IPS DF 6.9 (cell line): ENCODE results near the gene PRAMEF1.

Experiments used
- DNase-seq: peaks from one replicate; pipeline ENCODE4 v3.0.0-alpha.2; 2013; ENCODE audit warnings: low read depth, low spot score
- H3K27ac ChIP-seq: one replicate; pipeline ENCODE4 v1.5.1; 2013; ENCODE audit warnings: low read length, control low read depth
- H3K27me3 ChIP-seq: 2 replicates; pipeline ENCODE4 v1.6.1; 2013; ENCODE audit warnings: mild to moderate bottlenecking, low read length; ENCODE audit not compliant: control insufficient read depth, insufficient read depth
- H3K36me3 ChIP-seq: 2 replicates; pipeline ENCODE4 v1.6.1; 2013; ENCODE audit warnings: low read length; ENCODE audit not compliant: control insufficient read depth, insufficient read depth
- H3K4me1 ChIP-seq: 2 replicates; pipeline ENCODE4 v1.6.1; 2013; ENCODE audit warnings: low read length; ENCODE audit not compliant: control insufficient read depth, insufficient read depth
- H3K4me3 ChIP-seq: 2 replicates; pipeline ENCODE4 v1.5.1; 2013; ENCODE audit warnings: mild to moderate bottlenecking, low read length
- H3K9me3 ChIP-seq: 2 replicates; pipeline ENCODE4 v1.6.1; 2013; ENCODE audit warnings: low read length, inconsistent platforms; ENCODE audit not compliant: control insufficient read depth, insufficient read depth
- WGBS: extraction: QIAGEN DNeasy Blood & Tissue Kit; methylation state at CpG from one replicate; pipeline ENCODE4 v1.1.7; 2013; ENCODE audit warnings: mixed read lengths, missing lambda C conversion rate; ENCODE audit not compliant: insufficient read length, insufficient coverage; 5-methylcytosine and 5-hydroxymethylcytosine counted together

PRAMEF1 gene

DNA sequence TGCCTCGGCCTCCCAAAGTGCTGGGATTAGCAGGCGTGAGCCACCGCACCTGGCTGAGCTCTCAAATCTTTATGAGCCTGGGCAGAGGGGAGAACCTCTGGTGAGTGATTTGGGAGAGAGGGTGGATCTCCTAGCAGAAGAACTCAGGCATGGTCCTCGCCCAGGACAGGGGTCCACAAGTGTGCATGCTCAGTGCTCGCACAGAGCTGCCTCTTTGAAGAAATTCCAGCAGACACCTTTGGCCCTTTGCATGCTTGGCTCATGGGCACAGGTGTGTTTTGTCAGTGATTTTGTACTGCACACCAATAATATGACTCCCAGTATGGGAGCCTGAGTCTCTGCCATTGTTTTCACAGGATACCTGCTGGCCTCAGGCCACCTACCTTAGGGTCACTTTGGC, 29.4 kb upstream of the PRAMEF1 start:
- WGBS = no CpG with 5 or more reads among the region's 5 CpGs
- Histone ChIP-seq H3K27ac (no peak overlapping the region), H3K4me1 (no peaks in the 10 kb centered on the region), H3K36me3 (no peaks in the 10 kb centered on the region), H3K9me3 (no peaks in the 10 kb centered on the region), H3K4me3 (no peak overlapping the region), H3K27me3 (no peaks in the 10 kb centered on the region)
- no peak for DNase-seq

DNA sequence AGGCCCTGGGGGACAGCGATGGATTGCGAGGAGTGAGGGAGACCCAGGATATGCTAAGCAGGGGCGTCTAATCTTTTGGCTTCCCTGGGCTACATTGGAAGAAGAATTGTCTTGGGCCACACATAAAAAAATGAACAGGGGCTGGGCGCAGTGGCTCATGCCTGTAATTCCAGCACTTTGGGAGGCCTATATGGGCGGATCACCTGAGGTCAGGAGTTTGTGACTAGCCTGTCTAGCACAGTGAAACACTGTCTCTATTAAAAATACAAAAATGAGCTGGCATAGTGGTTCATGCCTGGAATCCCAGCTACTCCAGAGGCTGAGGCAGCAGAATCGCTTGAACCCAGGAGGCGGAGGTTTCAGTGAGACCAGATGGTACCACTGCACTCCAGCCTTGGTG, 28.4 kb upstream of the PRAMEF1 start:
- no peaks in the 10 kb centered on the region for H3K36me3 ChIP-seq
- no peaks in the 10 kb centered on the region for H3K27me3 ChIP-seq
- no peak for DNase-seq
- H3K27ac ChIP-seq = no peak overlapping the region
- WGBS = no CpG with 5 or more reads among the region's 7 CpGs
- H3K9me3 ChIP-seq = no peaks in the 10 kb centered on the region
- H3K4me1 ChIP-seq = no peaks in the 10 kb centered on the region
- no peak overlapping the region for H3K4me3 ChIP-seq

DNA sequence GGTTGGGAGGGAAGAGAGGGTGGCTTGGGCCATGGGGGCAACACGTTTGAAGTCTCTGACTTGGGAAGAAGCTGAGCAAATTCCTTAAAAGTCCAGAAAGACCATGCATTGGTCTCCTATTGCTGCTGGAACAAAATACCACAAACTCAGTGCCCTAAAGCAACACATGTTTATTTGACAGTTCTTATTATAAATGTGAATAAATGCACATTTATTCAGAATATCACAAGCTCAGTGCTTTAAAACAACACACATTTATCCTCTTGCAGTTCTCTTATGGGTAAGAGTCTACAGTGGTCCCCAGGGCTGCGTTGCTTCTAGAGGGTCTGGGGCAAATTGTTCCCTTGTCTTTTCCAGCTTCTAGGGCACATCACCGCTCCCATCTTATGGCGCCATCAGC, 27.7 kb upstream of the PRAMEF1 start:
- Histone ChIP-seq H3K27ac (no peak overlapping the region), H3K27me3 (no peaks in the 10 kb centered on the region), H3K4me3 (no peak overlapping the region), H3K36me3 (no peaks in the 10 kb centered on the region), H3K4me1 (no peaks in the 10 kb centered on the region), H3K9me3 (no peaks in the 10 kb centered on the region)
- no CpG with 5 or more reads among the region's 4 CpGs for WGBS
- DNase-seq = no peak

- WGBS = no CpG with 5 or more reads among the region's 5 CpGs
- H3K4me1 ChIP-seq = no peaks in the 10 kb centered on the region
- DNase-seq = no peak
- no peaks in the 10 kb centered on the region for H3K9me3 ChIP-seq
- no peaks in the 10 kb centered on the region for H3K36me3 ChIP-seq
- no peak overlapping the region for H3K27ac ChIP-seq
- no peaks in the 10 kb centered on the region for H3K27me3 ChIP-seq
- H3K4me3 ChIP-seq = no peak overlapping the region
Observed at GRCh38 chr1:12764016-12764415, 27.2 kb upstream of the PRAMEF1 start.

DNA sequence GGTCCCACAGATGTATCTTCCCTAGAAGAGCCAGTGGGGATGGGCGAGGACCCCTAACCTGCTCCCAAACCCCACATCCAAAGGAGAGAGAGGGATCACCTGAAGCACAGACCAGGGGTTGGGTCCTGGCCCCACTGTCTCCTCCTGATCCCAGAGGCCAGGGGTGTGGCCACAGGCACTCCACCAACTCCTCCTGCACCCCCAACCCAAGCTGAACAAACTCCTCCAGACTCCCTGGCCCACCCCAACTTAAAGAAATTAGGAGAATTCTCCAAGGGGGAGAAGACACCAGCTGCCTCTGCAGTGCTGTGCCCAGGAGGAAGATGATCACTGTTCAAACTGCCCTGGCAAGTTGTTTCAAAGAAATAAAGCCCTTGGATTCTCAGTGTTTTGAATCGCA, 22.2 kb upstream of the PRAMEF1 start:
- no CpG with 5 or more reads among the region's 2 CpGs for WGBS
- Histone ChIP-seq H3K27me3 (no peaks in the 10 kb centered on the region), H3K36me3 (no peaks in the 10 kb centered on the region), H3K4me1 (no peaks in the 10 kb centered on the region), H3K9me3 (no peaks in the 10 kb centered on the region), H3K27ac (no peak overlapping the region), H3K4me3 (no peak overlapping the region)
- DNase-seq = no peak

GRCh38 chr1:12769976-12770505, 21.2 kb upstream of the PRAMEF1 start:
- DNase-seq = no peak
- H3K9me3 ChIP-seq = no peaks in the 10 kb centered on the region
- no peaks in the 10 kb centered on the region for H3K27me3 ChIP-seq
- no peaks in the 10 kb centered on the region for H3K4me1 ChIP-seq
- H3K36me3 ChIP-seq = no peaks in the 10 kb centered on the region
- WGBS = no CpG with 5 or more reads among the region's 7 CpGs
- no peak overlapping the region for H3K4me3 ChIP-seq
- H3K27ac ChIP-seq = no peak overlapping the region

GRCh38 chr1:12770620-12771019, 20.6 kb upstream of the PRAMEF1 start:
- H3K4me1 ChIP-seq = no peaks in the 10 kb centered on the region
- WGBS = no CpG with 5 or more reads among the region's 2 CpGs

GRCh38 chr1:12771186-12771585, 20.0 kb upstream of the PRAMEF1 start:
- H3K9me3 ChIP-seq = no peaks in the 10 kb centered on the region
- no peaks in the 10 kb centered on the region for H3K27me3 ChIP-seq
- WGBS = no CpG with 5 or more reads among the region's 5 CpGs
- no peaks in the 10 kb centered on the region for H3K4me1 ChIP-seq
- DNase-seq = no peak
- H3K27ac ChIP-seq = no peak overlapping the region
- no peak overlapping the region for H3K4me3 ChIP-seq
- H3K36me3 ChIP-seq = no peaks in the 10 kb centered on the region

More at GRCh38 chr1:12770620-12771019, 20.6 kb upstream of the PRAMEF1 start:
- Histone ChIP-seq H3K36me3 (no peaks in the 10 kb centered on the region), H3K4me3 (no peak overlapping the region), H3K27me3 (no peaks in the 10 kb centered on the region), H3K27ac (no peak overlapping the region), H3K9me3 (no peaks in the 10 kb centered on the region)
- DNase-seq = no peak

GRCh38 chr1:12772520-12772919, 18.7 kb upstream of the PRAMEF1 start:
- Histone ChIP-seq H3K4me3 (no peak overlapping the region), H3K9me3 (no peaks in the 10 kb centered on the region), H3K27me3 (no peaks in the 10 kb centered on the region), H3K36me3 (no peaks in the 10 kb centered on the region), H3K4me1 (no peaks in the 10 kb centered on the region), H3K27ac (no peak overlapping the region)
- WGBS = no CpG with 5 or more reads among the region's 5 CpGs
- no peak for DNase-seq

- H3K36me3 ChIP-seq = no peaks in the 10 kb centered on the region
- H3K9me3 ChIP-seq = no peaks in the 10 kb centered on the region
- DNase-seq = no peak
- H3K27ac ChIP-seq = no peak within 1 kb of the TSS
- no peaks in the 10 kb centered on the region for H3K27me3 ChIP-seq
- no CpG with 5 or more reads among the region's 5 CpGs for WGBS
- no peak within 1 kb of the TSS for H3K4me3 ChIP-seq
- H3K4me1 ChIP-seq = no peaks in the 10 kb centered on the region
Observed at GRCh38 chr1:12773438-12773837, 17.8 kb upstream of the PRAMEF1 start, which contains the start of gene PRAMEF12. PRAMEF12 (plus strand) TSS chr1:12773738; CDS start chr1:12774868, 1,130 bp downstream.

- no peak for DNase-seq
- no peak overlapping the region for H3K4me3 ChIP-seq
- H3K4me1 ChIP-seq = no peaks in the 10 kb centered on the region
- no CpG with 5 or more reads among the region's 5 CpGs for whole genome bisulfite sequencing
- no peak overlapping the region for H3K27ac ChIP-seq
- H3K27me3 ChIP-seq = no peaks in the 10 kb centered on the region
- H3K9me3 ChIP-seq = no peaks in the 10 kb centered on the region
- no peaks in the 10 kb centered on the region for H3K36me3 ChIP-seq
Observed at GRCh38 chr1:12774801-12775345, 16.3 kb upstream of the PRAMEF1 start.
